Mucosa of descending colon (tissue), 3 donors: Measurements from ENCODE around the gene NDUFA7. TPM values are rescaled to one million over a fixed set of nuclear protein-coding genes. Genes with fewer than 3 reads are reported as not detected.
"Not testable (repeated sequence)": the region's sequence is repeated elsewhere in the genome, so short reads cannot be mapped to it uniquely, and the experiment has no call there.

Experiments
- ATAC-seq: fragments of 200-7000 bp; cut with Tn5 transposase; one replicate; pipeline ENCODE4 v1.9.1; 2020; ENCODE audit warnings: mild to moderate bottlenecking, moderate library complexity
- DNase-seq, 3 donors: peaks; one replicate each; pipeline ENCODE4 v3.0.0-alpha.2; 2020
- H3K36me3 ChIP-seq: fragments of 200-600 bp; one replicate; pipeline ENCODE4 v1.8.0; 2021; ENCODE audit warnings: low read depth, mild to moderate bottlenecking
- H3K4me1 ChIP-seq: fragments of 200-600 bp; one replicate; pipeline ENCODE4 v1.8.0; 2021; ENCODE audit warnings: low read depth, mild to moderate bottlenecking
- H3K4me3 ChIP-seq: fragments of 200-600 bp; one replicate; pipeline ENCODE4 v1.8.0; 2021; ENCODE audit warnings: mild to moderate bottlenecking
- H3K9me3 ChIP-seq: fragments of 200-600 bp; one replicate; pipeline ENCODE4 v1.8.0; 2021; ENCODE audit warnings: mild to moderate bottlenecking
- CTCF ChIP-seq: fragments of 200-600 bp; IDR thresholded peaks from one replicate; pipeline ENCODE4 v1.8.0; 2022; ENCODE audit warnings: antibody characterized with exemption, mild to moderate bottlenecking
- intact Hi-C, 2 donors: fragments of 100-400 bp; cut with DNase I in 1 of 2; cut with micrococcal nuclease in 1 of 2; formaldehyde crosslinking; loops; one replicate each; pipeline versions ENCODE4 v1.11.0 to v1.11.1; 2022; cut with DNase I, micrococcal nuclease
- total RNA-seq, 3 donors: library from RNA; stranded (reverse); fragmentation: NEBNext Ultra II Directional in 2 of 3; extraction: Animal tissue kit (Norgen Biotek cat#: 25700) in 2 of 3; gene quantifications; one replicate each; pipeline versions ENCODE4 v1.2.1 to v1.2.4, GENCODE V29; 2021 to 2023
- donor health status: DM: no; HTN: no; CAD: no; lungs with moderate emphysema.
- donor health status: DM: no; HTN: no; CAD: no.
- donor health status: DM: no; HTN: yes; CAD: no.

NDUFA7 gene
- total RNA-seq, 3 donors from 2014 or later: 35.3 to 65.9 (median 35.5) TPM

- intact Hi-C loops: loop anchor here (10.0 kb wide), 2 partner anchors 129 to 149 kb away; partner anchors contain the start of gene PRAM1 (in 1 of the 2)
- peak in 1 of 3 donors; percentile 35 for DNase-seq
- TF ChIP-seq CTCF: no peak
Measured at GRCh38 chr19:8355631-8356402, 34.6 kb upstream of the NDUFA7 start.

GRCh38 chr19:8352845-8353244, 31.7 kb upstream of the NDUFA7 start:
- DNase-seq: peak in 1 of 3 donors; percentile 7
- H3K4me1 ChIP-seq, ATAC-seq, H3K4me3 ChIP-seq, H3K36me3 ChIP-seq, H3K9me3 ChIP-seq: not testable (repeated sequence)
- intact Hi-C loops: loop anchor here (10.0 kb wide), 2 partner anchors 132 to 152 kb away; partner anchors contain the start of gene PRAM1 (in 1 of the 2)

More at GRCh38 chr19:8355631-8356402, 34.6 kb upstream of the NDUFA7 start:
- ATAC-seq: peak; percentile 51
- no peaks in the 10 kb centered on the region for H3K36me3 ChIP-seq
- H3K4me1 ChIP-seq: no peaks in the 10 kb centered on the region
- no peak overlapping the region for H3K4me3 ChIP-seq
- H3K9me3 ChIP-seq: no peaks in the 10 kb centered on the region

- TF ChIP-seq CTCF: no peak
- no peaks in the 10 kb centered on the region for H3K9me3 ChIP-seq
- no peak overlapping the region for H3K4me3 ChIP-seq
- intact Hi-C loops: loop anchor here (10.0 kb wide), 2 partner anchors 133 to 153 kb away; partner anchors contain the start of gene PRAM1 (in 1 of the 2)
- H3K4me1 ChIP-seq: no peaks in the 10 kb centered on the region
- ATAC-seq: no peak
- no peaks in the 10 kb centered on the region for H3K36me3 ChIP-seq
- DNase-seq: peak in 1 of 3 donors; percentile 10
Measured at GRCh38 chr19:8352134-8352827, 31.1 kb upstream of the NDUFA7 start.

GRCh38 chr19:8349629-8350372, 28.6 kb upstream of the NDUFA7 start:
- intact Hi-C loops: loop anchor here (10.0 kb wide), 2 partner anchors 135 to 155 kb away; partner anchors contain the start of gene PRAM1 (in 1 of the 2)
- H3K4me1 ChIP-seq, H3K36me3 ChIP-seq, ATAC-seq, H3K4me3 ChIP-seq, H3K9me3 ChIP-seq, DNase-seq: not testable (repeated sequence)

- H3K4me1 ChIP-seq: peaks cover 3% of the 10 kb centered on the region
- no peak overlapping the region for H3K4me3 ChIP-seq
- intact Hi-C loops: no loop called here
- H3K9me3 ChIP-seq: no peaks in the 10 kb centered on the region
- TF ChIP-seq CTCF: no peak
- no peak for DNase-seq
- no peaks in the 10 kb centered on the region for H3K36me3 ChIP-seq
- no peak for ATAC-seq
Measured at GRCh38 chr19:8343483-8343844, 22.3 kb upstream of the NDUFA7 start.

GRCh38 chr19:8342684-8343482, 21.7 kb upstream of the NDUFA7 start, which contains the start of gene KANK3:
KANK3 (minus strand) TSS chr19:8343262; CDS start chr19:8337828, 5,434 bp downstream.
- Histone ChIP-seq H3K4me3 (no peak within 1 kb of the TSS), H3K4me1 (peaks cover 3% of the 10 kb centered on the region), H3K36me3 (no peaks in the 10 kb centered on the region), H3K9me3 (no peaks in the 10 kb centered on the region)
- intact Hi-C loops: no loop called here
- peak; percentile 100 for ATAC-seq
- no peak for TF ChIP-seq CTCF
- DNase-seq: peak; percentile 97 to 98 (median 97)
